Neutrophil (primary cell): ENCODE data around the gene DIP2A.

Experiments
- H3K27ac ChIP-seq: fragments of 200-600 bp; sonication (generic); 2 replicates; pipeline ENCODE4 v1.5.1; 2016; ENCODE audit warnings: mild to moderate bottlenecking, moderate library complexity
- H3K27me3 ChIP-seq: fragments of 200-600 bp; sonication (generic); 2 replicates; pipeline ENCODE4 v1.6.0; 2016; ENCODE audit warnings: mild to moderate bottlenecking
- H3K36me3 ChIP-seq: fragments of 200-600 bp; sonication (generic); 2 replicates; pipeline ENCODE4 v1.5.1; 2017
- H3K4me1 ChIP-seq, 2 experiments: fragments of 200-600 bp in 1 of 2; sonication (generic) in 1 of 2; 1 replicate in 1 of 2; 2 replicates in 1 of 2; pipeline versions ENCODE4 v1.5.1 to v1.6.1; 2013 to 2016; ENCODE audit warnings: low read depth in 1 of 2, low read length in 1 of 2, mild to moderate bottlenecking in 1 of 2, moderate library complexity in 1 of 2; ENCODE audit not compliant: control insufficient read depth in 1 of 2, insufficient read depth in 1 of 2
- H3K4me3 ChIP-seq, 2 experiments: fragments of 200-600 bp in 1 of 2; sonication (generic) in 1 of 2; 1 replicate in 1 of 2; 2 replicates in 1 of 2; pipeline ENCODE4 v1.5.1; 2013 to 2016; ENCODE audit warnings: low read depth in 1 of 2, low read length in 1 of 2, mild to moderate bottlenecking in 1 of 2, moderate library complexity in 1 of 2
- H3K9me3 ChIP-seq: fragments of 200-600 bp; sonication (generic); 2 replicates; pipeline ENCODE4 v1.5.1; 2016
- CTCF ChIP-seq: fragments of 200-600 bp; sonication (generic); IDR thresholded peaks from 2 replicates; pipeline ENCODE4 v1.5.1; 2016; ENCODE audit warnings: antibody characterized with exemption

Gene DIP2A

DNA sequence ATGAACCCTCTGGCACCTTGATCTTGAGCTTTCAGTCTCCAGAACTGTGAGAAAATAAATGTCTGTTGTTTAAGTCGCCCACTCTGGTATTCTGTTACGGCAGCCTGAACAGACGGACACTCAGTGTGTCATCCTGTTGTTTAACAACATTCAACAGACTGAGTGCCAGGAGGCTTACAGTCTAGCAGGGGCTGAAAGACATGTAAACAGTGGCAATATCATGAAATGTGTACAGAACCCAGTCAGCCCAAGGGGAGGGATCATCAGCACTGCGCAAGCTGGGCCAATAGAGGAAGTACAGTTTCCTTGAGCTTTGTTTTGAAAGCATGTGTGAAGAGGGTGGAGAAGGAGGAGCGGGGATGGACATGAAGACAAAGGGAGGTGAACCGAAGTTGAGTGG lies 13.6 kb downstream of the DIP2A start:
- Histone ChIP-seq H3K36me3 (peaks cover 13% of the 10 kb centered on the region), H3K9me3 (no peaks in the 10 kb centered on the region), H3K27me3 (no peaks in the 10 kb centered on the region), H3K4me3 (peak overlapping the region; percentile 12 to 40), H3K27ac (peak overlapping the region; percentile 90), H3K4me1 (peaks cover 43 to 47% of the 10 kb centered on the region in 2 experiments)
- TF ChIP-seq CTCF = no peak

- peaks cover 8% of the 10 kb centered on the region for H3K36me3 ChIP-seq
- no peaks in the 10 kb centered on the region for H3K27me3 ChIP-seq
- no peaks in the 10 kb centered on the region for H3K9me3 ChIP-seq
- H3K27ac ChIP-seq = peak overlapping the region; percentile 74
- no peak overlapping the region for H3K4me3 ChIP-seq
- peaks cover 43 to 47% of the 10 kb centered on the region in 2 experiments for H3K4me1 ChIP-seq
- TF ChIP-seq CTCF = no peak
Observed at GRCh38 chr21:46474382-46474781, 15.7 kb downstream of the DIP2A start.

GRCh38 chr21:46475296-46475695 lies 16.6 kb downstream of the DIP2A start:
- no peak for TF ChIP-seq CTCF
- H3K9me3 ChIP-seq = no peaks in the 10 kb centered on the region
- peaks cover 43 to 47% of the 10 kb centered on the region in 2 experiments for H3K4me1 ChIP-seq
- H3K27ac ChIP-seq = peak overlapping the region; percentile 74
- H3K4me3 ChIP-seq = no peak overlapping the region
- no peaks in the 10 kb centered on the region for H3K27me3 ChIP-seq
- peaks cover 8% of the 10 kb centered on the region for H3K36me3 ChIP-seq

DNA sequence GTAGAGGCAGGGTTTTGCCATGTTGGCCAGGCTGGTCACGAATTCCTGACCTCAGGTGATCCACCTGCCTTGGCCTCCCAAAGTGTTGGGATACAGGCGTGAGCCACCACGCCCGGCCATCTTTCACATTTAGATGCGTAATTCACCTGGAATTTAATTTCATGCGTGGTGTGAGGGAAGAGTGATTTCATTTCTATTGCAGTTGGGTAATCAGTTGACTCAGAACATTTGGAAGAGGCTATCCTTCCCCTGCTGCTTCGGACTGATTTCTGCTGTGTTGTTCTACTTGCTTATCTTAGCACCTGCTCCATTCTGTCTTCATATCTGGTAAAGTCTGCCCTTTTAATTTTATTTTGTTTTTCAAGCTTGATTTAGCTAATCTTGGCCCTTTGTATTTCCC lies 19.1 kb downstream of the DIP2A start:
- H3K4me1 ChIP-seq = peaks cover 28 to 33% of the 10 kb centered on the region in 2 experiments
- peaks cover 13% of the 10 kb centered on the region for H3K36me3 ChIP-seq
- H3K27me3 ChIP-seq = no peaks in the 10 kb centered on the region
- H3K27ac ChIP-seq = no peak overlapping the region
- TF ChIP-seq CTCF = no peak
- no peak overlapping the region for H3K4me3 ChIP-seq
- H3K9me3 ChIP-seq = no peaks in the 10 kb centered on the region

- H3K36me3 ChIP-seq = peaks cover 13% of the 10 kb centered on the region
- H3K9me3 ChIP-seq = no peaks in the 10 kb centered on the region
- H3K4me3 ChIP-seq = no peak overlapping the region
- no peak overlapping the region for H3K27ac ChIP-seq
- no peak for TF ChIP-seq CTCF
- peaks cover 22 to 24% of the 10 kb centered on the region in 2 experiments for H3K4me1 ChIP-seq
- H3K27me3 ChIP-seq = no peaks in the 10 kb centered on the region
Observed at GRCh38 chr21:46478910-46479309, 20.2 kb downstream of the DIP2A start.

DNA sequence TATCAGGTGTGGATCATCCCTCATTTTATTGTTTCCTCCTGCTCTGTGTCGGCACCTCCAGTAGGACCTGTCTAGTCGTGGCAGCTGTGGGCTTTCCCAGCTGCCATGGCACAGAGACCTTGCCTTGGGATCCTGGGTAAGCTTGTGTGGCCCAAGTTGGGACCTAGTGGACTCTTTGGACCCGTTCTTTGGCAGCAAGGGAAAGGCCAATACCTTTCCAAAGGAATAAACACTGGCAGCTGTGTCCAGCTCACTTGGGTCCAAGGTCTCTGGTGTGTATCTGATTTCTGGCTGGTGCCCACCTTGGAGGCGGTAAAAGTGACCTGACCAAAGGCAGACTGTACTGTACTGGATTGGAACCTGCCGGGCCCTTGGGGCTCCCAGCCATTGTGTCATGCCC lies 21.8 kb downstream of the DIP2A start:
- Histone ChIP-seq H3K9me3 (no peaks in the 10 kb centered on the region), H3K4me3 (no peak overlapping the region), H3K27me3 (no peaks in the 10 kb centered on the region), H3K4me1 (peaks cover 6 to 9% of the 10 kb centered on the region in 2 experiments), H3K36me3 (peaks cover 21% of the 10 kb centered on the region), H3K27ac (no peak overlapping the region)
- TF ChIP-seq CTCF = no peak
